GM12874 (cell line): ENCODE measurements around the gene LGALS9.

ENCODE experiments used
- TF ChIP-seq, protein P1 (sequence below): IDR thresholded peaks from 2 replicates; pipeline ENCODE4 v1.5.1; 2011; ENCODE audit warnings: low read depth, mild to moderate bottlenecking, control low read depth, low read length, moderate library complexity; ENCODE audit not compliant: insufficient read depth

Gene LGALS9

GRCh38 chr17:27603880-27604794 is 26.9 kb upstream of the LGALS9 start:
- TF ChIP-seq, protein P1, sequence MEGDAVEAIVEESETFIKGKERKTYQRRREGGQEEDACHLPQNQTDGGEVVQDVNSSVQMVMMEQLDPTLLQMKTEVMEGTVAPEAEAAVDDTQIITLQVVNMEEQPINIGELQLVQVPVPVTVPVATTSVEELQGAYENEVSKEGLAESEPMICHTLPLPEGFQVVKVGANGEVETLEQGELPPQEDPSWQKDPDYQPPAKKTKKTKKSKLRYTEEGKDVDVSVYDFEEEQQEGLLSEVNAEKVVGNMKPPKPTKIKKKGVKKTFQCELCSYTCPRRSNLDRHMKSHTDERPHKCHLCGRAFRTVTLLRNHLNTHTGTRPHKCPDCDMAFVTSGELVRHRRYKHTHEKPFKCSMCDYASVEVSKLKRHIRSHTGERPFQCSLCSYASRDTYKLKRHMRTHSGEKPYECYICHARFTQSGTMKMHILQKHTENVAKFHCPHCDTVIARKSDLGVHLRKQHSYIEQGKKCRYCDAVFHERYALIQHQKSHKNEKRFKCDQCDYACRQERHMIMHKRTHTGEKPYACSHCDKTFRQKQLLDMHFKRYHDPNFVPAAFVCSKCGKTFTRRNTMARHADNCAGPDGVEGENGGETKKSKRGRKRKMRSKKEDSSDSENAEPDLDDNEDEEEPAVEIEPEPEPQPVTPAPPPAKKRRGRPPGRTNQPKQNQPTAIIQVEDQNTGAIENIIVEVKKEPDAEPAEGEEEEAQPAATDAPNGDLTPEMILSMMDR: no peak

DNA sequence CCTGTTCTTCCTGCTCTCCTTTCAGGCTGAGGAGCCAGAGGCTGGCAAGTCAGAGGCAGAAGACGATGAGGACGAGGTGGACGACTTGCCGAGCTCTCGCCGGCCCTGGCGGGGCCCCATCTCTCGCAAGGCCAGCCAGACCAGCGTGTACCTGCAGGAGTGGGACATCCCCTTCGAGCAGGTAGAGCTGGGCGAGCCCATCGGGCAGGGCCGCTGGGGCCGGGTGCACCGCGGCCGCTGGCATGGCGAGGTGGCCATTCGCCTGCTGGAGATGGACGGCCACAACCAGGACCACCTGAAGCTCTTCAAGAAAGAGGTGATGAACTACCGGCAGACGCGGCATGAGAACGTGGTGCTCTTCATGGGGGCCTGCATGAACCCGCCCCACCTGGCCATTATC is 25.6 kb upstream of the LGALS9 start:
- TF ChIP-seq, protein P1: no peak

DNA sequence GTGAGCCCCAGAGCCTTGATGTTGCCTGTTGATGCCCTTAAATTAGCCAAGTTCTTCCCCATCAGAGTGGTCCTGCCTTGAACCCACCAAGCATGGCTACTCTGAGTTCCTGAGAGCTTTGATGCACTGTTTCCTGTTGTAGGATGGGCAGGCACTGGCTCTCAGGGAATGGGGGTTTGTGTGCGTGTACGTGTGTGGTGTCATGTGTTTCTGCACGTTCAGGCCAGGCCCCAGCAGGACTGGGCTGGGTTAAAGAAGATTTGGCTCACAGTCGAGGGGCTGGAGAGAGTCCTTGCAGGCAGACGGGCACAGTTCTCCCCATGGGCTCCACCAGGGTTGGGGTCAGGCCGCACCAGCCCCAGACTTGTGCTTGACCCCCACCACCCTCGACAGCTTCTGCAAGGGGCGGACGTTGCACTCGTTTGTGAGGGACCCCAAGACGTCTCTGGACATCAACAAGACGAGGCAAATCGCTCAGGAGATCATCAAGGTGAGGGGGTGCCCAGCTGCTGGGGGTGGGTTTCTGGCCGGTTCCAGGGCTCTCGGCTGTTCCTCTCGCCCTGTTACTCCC is 23.4 kb upstream of the LGALS9 start:
- TF ChIP-seq, protein P1: no peak

- TF ChIP-seq, protein P1: no peak
Observed at GRCh38 chr17:27608328-27609230, 22.4 kb upstream of the LGALS9 start.

DNA sequence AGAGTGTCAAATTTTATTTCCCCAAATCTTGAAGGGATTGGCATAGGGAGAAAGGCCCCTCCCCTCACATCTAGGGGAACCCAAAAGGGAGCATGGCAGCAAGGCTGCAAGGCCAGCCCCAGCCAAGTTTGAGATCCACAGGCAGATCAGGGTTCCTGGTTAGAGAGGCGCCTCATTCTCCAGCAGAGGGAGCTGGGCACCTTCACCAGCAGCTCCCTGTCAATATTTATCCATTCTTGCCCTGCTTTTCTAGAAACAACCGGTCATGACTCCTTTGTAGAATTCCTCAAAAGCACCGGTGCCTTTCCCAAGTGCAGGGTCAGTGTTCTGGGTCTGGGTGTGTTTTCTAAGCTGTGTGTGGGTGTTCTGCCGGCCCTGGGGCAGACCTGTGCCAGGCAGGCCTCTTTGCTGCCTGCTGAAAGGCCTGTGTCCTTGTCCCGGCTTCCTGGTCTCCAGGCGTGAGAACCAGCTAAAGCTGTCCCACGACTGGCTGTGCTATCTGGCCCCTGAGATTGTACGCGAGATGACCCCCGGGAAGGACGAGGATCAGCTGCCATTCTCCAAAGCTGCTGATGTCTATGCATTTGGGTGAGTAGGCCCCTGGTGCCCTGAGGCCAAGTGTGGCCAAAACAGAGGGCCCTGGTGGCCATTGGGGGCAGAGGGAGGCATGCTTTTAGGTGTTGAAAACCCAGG is 21.2 kb upstream of the LGALS9 start:
- TF ChIP-seq, protein P1: peak; percentile 34; the same call in 1 of the 2 replicates

- TF ChIP-seq, protein P1: no peak
Observed at GRCh38 chr17:27610304-27610677, 20.7 kb upstream of the LGALS9 start.
